ENCODE measurements around the gene DGKQ. TPM values are rescaled to one million over a fixed set of nuclear protein-coding genes. Genes with fewer than 3 reads are reported as not detected.

DGKQ gene
- total and polyA plus RNA-seq, 2 donors (not counting 3 experiments of a cell fraction or from before 2014, with no cell fraction given): 15.8 to 20.2 TPM

DNA sequence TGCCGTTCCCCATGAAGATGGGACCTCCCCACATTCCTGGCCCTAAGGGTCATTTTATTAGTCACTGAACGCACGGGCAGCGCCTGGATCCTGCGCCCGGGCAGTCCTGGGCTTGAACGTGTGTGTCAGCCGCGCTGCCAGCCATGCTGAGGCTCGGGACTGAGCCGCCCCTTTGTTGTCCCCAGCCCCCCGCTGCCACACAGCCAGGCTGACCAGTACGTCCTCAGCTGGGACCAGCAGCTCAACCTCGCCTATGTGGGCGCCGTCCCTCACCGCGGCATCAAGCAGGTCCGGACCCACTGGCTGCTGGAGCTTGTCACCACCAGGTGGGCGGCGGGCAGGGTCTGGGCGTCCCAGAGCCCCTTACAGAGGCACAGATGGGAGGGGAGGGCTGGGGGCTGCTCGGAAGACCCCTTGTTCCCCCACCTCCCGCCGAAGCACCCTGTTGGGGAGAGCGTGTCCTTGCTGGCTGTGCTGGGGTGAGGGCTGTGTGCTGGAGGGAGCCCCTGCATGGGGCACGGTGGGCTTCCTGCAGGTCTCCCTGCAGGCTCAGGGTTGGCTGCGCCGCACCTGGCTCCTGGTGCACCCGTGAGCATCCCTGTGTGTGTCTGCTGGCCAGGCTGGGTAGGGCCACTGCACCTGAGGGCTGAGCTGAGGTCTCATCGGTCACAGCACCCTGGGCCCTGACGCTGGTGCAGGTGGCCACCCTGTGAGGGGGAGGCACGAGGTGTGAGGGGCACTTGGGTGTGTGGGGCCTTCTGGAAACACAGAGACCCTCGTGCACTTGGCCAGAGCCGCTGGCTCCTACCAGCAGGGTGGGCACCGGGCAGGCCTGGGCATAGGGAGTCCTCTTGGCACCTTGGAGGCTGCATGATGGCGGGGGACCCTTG is 14.5 kb upstream of the DGKQ start:
- Histone ChIP-seq H3K9me1 (replicated peaks; ENCODE audit: control insufficient read depth, extremely low read depth, insufficient read depth, low read length) (no peaks in the 10 kb centered on the region), H3K27ac (ENCODE audit: insufficient read depth, low read depth, low read length) (no peak overlapping the region), H2AFZ (ENCODE audit: low read depth, low read length) (no peak overlapping the region), H4K20me1 (replicated peaks; ENCODE audit: control insufficient read depth, extremely low read depth, insufficient read depth, low read length) (no peaks in the 10 kb centered on the region), H3K9ac (replicated peaks; ENCODE audit: extremely low read depth, insufficient read depth, low read length) (no peak overlapping the region), H3K27me3 (ENCODE audit: control insufficient read depth in 2 of 2, insufficient read depth in 2 of 2, low read length in 2 of 2) (no peaks in the 10 kb centered on the region), H3K4me2 (ENCODE audit: insufficient read depth, low read length) (peak overlapping the region; percentile 92), H3K4me3 (replicated peaks in 1 of 3; ENCODE audit: insufficient read depth in 1 of 3, low read depth in 1 of 3, low read length in 3 of 3) (peak overlapping the region in 2 of 3 experiments; percentile 67 to 89), H3K4me1 (ENCODE audit: control insufficient read depth, extremely low read depth, insufficient read depth, low read length) (peaks cover 17% of the 10 kb centered on the region), H3K79me2 (ENCODE audit: control insufficient read depth, insufficient read depth, low read length) (no peaks in the 10 kb centered on the region), H3K9me3 (replicated peaks; ENCODE audit: control insufficient read depth, insufficient read depth, low read length) (no peaks in the 10 kb centered on the region), H3K36me3 (ENCODE audit: control insufficient read depth in 2 of 2, extremely low read depth in 1 of 2, insufficient read depth in 2 of 2, low read length in 2 of 2) (peaks cover 0 to 2% of the 10 kb centered on the region in 2 experiments)
- no peak for FAIRE-seq
- TF ChIP-seq EZH2 (IDR thresholded peaks at IDR 0.05; ENCODE audit: borderline replicate concordance, low read depth, low read length, severe bottlenecking): no peak
- TF ChIP-seq, protein P1, sequence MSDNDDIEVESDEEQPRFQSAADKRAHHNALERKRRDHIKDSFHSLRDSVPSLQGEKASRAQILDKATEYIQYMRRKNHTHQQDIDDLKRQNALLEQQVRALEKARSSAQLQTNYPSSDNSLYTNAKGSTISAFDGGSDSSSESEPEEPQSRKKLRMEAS (IDR thresholded peaks at IDR 0.05; ENCODE audit: insufficient read depth, insufficient read length): no peak
- TF ChIP-seq FOS (IDR thresholded peaks at IDR 0.05; ENCODE audit: borderline replicate concordance, insufficient read depth, low read length): no peak
- DNase-seq (ENCODE audit: low read depth, low spot score): no peak
- dilution Hi-C loops (cut with MboI; ENCODE audit: extremely low pct_ligation_motif_present, low sequenced_read_pairs): no loop called here
- ChIA-PET POLR2A (no interaction called here), CTCF (interaction anchor here (0.7 to 2.5 kb wide), 21 partner anchors 10 to 304 kb away, joined by 3 to 35 read pairs (median 4); partner anchors contain the start of genes GAK and TMEM175)
- BruUV-seq (replicated peaks): no TSS peak
- intact Hi-C loops (cut with micrococcal nuclease): loop anchor here (1.0 to 5.0 kb wide), 5 partner anchors 15 to 246 kb away; partner anchors contain the start of genes DGKQ, GAK and TMEM175

Data from endothelial cell of umbilical vein (primary cell).